PFSK-1 (cell line): Measurements from ENCODE around the gene EMILIN2.

Source experiments
- POLR2AphosphoS5 ChIP-seq: IDR thresholded peaks from 2 replicates; pipeline ENCODE4 v1.6.1; 2012; ENCODE audit warnings: low read depth, mild to moderate bottlenecking, control low read depth, low read length, moderate library complexity
- TAF1 ChIP-seq: IDR thresholded peaks from 2 replicates; pipeline ENCODE4 v1.6.1; 2012; ENCODE audit warnings: low read length, control low read depth, borderline replicate concordance; ENCODE audit not compliant: insufficient read depth

DNA sequence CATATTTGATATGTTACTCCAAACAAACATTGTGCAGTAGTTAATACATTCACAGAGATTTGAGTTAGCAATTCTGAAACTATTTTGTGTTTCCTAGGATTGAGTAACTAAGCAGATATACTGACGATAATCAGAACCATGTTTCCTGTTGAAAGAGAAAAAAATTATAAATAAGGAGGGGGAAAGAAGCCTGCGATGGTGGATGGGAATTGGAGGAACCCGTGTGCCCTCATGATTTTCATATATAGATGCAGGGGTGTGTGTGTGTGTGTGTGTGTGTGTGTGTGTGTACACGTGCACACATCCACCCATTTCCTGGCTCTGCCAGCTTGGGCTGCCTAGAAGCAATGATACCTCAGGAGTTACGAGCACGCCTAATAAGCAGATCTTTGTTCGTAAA, 109.2 kb downstream of the EMILIN2 start:
- no peak for TF ChIP-seq TAF1
- TF ChIP-seq POLR2AphosphoS5, result no peak
